ENCODE data around the gene RERE.
"Not testable (repeated sequence)": the region's sequence is repeated elsewhere in the genome, so short reads cannot be mapped to it uniquely, and the experiment has no call there.

Gene RERE

DNA sequence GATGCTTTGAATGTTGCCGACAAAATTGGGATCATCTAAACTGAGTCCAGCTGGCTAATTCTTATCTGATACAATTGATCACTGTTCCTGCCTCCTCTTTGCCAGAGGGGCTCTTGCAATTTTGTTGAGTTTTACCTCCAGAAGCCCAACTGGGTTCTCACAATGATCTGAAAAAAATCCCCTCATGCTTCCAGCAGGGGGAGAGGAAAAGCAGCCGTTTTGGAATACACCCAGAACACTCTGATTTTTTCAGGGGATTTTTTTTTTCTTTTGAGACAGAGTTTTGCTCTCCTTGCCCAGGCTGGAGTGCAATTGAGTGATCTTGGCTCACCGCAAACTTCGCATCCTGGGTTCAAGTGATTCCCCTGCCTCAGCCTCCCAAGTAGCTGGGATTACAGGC, 13.9 kb upstream of the RERE start:
- H3K9me2 ChIP-seq (replicated peaks; ENCODE audit: control insufficient read depth, low read length) = no peaks in the 10 kb centered on the region
- no peaks in the 10 kb centered on the region for H3F3A ChIP-seq (ENCODE audit: control insufficient read depth, insufficient read depth)
- H3K79me2 ChIP-seq (ENCODE audit: control insufficient read depth, low read length) = no peaks in the 10 kb centered on the region
- H3K4me2 ChIP-seq (ENCODE audit: low read length) = no peak overlapping the region
- no peak overlapping the region for H3K27ac ChIP-seq (ENCODE audit: low read depth, low read length)
- no peak overlapping the region for H3K4me3 ChIP-seq (ENCODE audit: low read length)
- no peak for TF ChIP-seq EZH2phosphoT487 (IDR thresholded peaks at IDR 0.05; ENCODE audit: borderline replicate concordance, low read length)
- TF ChIP-seq, protein P1, sequence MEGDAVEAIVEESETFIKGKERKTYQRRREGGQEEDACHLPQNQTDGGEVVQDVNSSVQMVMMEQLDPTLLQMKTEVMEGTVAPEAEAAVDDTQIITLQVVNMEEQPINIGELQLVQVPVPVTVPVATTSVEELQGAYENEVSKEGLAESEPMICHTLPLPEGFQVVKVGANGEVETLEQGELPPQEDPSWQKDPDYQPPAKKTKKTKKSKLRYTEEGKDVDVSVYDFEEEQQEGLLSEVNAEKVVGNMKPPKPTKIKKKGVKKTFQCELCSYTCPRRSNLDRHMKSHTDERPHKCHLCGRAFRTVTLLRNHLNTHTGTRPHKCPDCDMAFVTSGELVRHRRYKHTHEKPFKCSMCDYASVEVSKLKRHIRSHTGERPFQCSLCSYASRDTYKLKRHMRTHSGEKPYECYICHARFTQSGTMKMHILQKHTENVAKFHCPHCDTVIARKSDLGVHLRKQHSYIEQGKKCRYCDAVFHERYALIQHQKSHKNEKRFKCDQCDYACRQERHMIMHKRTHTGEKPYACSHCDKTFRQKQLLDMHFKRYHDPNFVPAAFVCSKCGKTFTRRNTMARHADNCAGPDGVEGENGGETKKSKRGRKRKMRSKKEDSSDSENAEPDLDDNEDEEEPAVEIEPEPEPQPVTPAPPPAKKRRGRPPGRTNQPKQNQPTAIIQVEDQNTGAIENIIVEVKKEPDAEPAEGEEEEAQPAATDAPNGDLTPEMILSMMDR (IDR thresholded peaks at IDR 0.05; ENCODE audit: low read depth, low read length, poor library complexity, severe bottlenecking) = no peak
- no peaks in the 10 kb centered on the region for H3K27me3 ChIP-seq (ENCODE audit: control insufficient read depth, low read length)
- H3K9me3 ChIP-seq (ENCODE audit: control insufficient read depth, insufficient read depth, low read length) = no peaks in the 10 kb centered on the region
- peaks cover 7% of the 10 kb centered on the region for H3K4me1 ChIP-seq (ENCODE audit: control insufficient read depth, low read length)
- no peaks in the 10 kb centered on the region for H3K36me3 ChIP-seq (ENCODE audit: control insufficient read depth, low read length)
- no peaks in the 10 kb centered on the region for H4K20me1 ChIP-seq (ENCODE audit: control insufficient read depth, insufficient read depth, low read depth, low read length)

DNA sequence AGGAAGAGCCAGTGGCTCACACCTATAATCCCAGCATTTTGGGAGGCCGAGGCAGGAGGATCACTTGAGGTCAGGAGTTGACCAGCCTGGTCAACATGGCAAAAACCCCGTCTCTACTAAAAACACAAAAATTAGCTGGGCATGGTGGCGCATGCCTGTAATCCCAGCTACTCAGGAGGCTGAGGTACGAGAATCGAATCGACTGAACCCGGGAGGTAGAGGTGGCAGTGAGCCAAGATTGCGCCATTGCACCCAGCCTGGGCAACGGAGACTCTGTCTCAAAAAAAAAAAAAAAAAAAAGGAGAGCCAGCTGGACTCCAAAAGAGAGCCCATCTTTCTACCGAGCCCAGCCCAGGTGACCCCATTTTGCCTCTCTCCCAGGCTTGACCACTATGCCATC, 13.3 kb upstream of the RERE start:
- not testable (repeated sequence) for H4K20me1 ChIP-seq (ENCODE audit: control insufficient read depth, insufficient read depth, low read depth, low read length); H3K4me3 ChIP-seq (ENCODE audit: low read length); H3K4me2 ChIP-seq (ENCODE audit: low read length); H3K79me2 ChIP-seq (ENCODE audit: control insufficient read depth, low read length); H3K9me3 ChIP-seq (ENCODE audit: control insufficient read depth, insufficient read depth, low read length); H3F3A ChIP-seq (ENCODE audit: control insufficient read depth, insufficient read depth); H3K27me3 ChIP-seq (ENCODE audit: control insufficient read depth, low read length); H3K36me3 ChIP-seq (ENCODE audit: control insufficient read depth, low read length); H3K9me2 ChIP-seq (replicated peaks; ENCODE audit: control insufficient read depth, low read length); H3K27ac ChIP-seq (ENCODE audit: low read depth, low read length); H3K4me1 ChIP-seq (ENCODE audit: control insufficient read depth, low read length)

DNA sequence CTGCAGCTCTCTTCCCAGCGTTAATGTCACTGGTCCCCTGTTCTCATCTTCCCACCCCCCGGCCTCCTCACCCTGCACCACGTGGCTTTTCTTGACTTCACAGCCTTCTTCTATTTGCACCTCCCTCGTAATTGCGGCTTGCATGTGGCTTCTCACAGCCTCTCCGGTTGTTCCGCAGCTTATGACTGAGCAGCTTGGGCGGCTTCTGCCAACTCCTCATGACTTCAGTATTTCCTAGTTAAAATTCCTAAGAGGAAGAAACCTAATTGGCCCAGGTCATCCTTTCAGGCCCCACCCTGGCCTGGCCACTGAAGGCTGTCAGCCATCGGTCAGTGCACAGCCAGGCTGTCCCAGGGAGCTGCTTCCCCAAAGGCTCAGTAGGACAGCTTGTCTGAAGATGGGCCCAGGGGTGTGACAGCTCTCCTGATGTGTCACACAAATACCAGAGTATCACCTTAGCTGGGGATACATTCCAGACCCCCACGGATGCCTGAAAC, 8.6 kb upstream of the RERE start:
- Histone ChIP-seq H3F3A (ENCODE audit: control insufficient read depth, insufficient read depth) (no peaks in the 10 kb centered on the region), H3K4me1 (ENCODE audit: control insufficient read depth, low read length) (peaks cover 17% of the 10 kb centered on the region), H3K9me3 (ENCODE audit: control insufficient read depth, insufficient read depth, low read length) (no peaks in the 10 kb centered on the region), H3K9me2 (replicated peaks; ENCODE audit: control insufficient read depth, low read length) (no peaks in the 10 kb centered on the region), H3K27ac (ENCODE audit: low read depth, low read length) (no peak overlapping the region), H3K27me3 (ENCODE audit: control insufficient read depth, low read length) (no peaks in the 10 kb centered on the region), H4K20me1 (ENCODE audit: control insufficient read depth, insufficient read depth, low read depth, low read length) (no peaks in the 10 kb centered on the region), H3K79me2 (ENCODE audit: control insufficient read depth, low read length) (no peaks in the 10 kb centered on the region), H3K36me3 (ENCODE audit: control insufficient read depth, low read length) (no peaks in the 10 kb centered on the region), H3K4me3 (ENCODE audit: low read length) (no peak overlapping the region), H3K4me2 (ENCODE audit: low read length) (no peak overlapping the region)
- TF ChIP-seq, protein P1 (IDR thresholded peaks at IDR 0.05; ENCODE audit: low read depth, low read length, poor library complexity, severe bottlenecking) = no peak
- no peak for TF ChIP-seq EZH2phosphoT487 (IDR thresholded peaks at IDR 0.05; ENCODE audit: borderline replicate concordance, low read length)

DNA sequence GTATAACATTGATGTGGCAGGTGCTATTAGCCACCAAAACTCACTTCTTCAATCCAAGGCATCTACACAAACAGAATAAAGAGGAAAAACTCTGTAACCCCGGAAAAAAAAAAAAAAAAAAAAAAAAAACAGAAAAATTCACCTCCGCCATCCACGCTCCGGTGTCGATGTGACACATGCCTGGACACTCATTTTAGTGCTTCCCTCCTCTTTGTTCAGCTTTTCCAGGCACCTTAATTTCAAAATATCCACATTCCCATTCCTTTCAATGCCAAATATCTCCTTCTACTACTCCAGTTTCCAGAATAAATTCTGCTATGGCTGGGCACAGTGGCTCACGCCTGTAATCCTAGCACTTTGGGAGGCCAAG, 5.8 kb upstream of the RERE start:
- no peaks in the 10 kb centered on the region for H4K20me1 ChIP-seq (ENCODE audit: control insufficient read depth, insufficient read depth, low read depth, low read length)
- H3K4me2 ChIP-seq (ENCODE audit: low read length) = no peak overlapping the region
- H3K27ac ChIP-seq (ENCODE audit: low read depth, low read length) = no peak overlapping the region

More for the DNA sequence above, 5.8 kb upstream of the RERE start:
- TF ChIP-seq EZH2phosphoT487 (IDR thresholded peaks at IDR 0.05; ENCODE audit: borderline replicate concordance, low read length) = no peak
- TF ChIP-seq, protein P1 (IDR thresholded peaks at IDR 0.05; ENCODE audit: low read depth, low read length, poor library complexity, severe bottlenecking) = no peak
- Histone ChIP-seq H3K27me3 (ENCODE audit: control insufficient read depth, low read length) (no peaks in the 10 kb centered on the region), H3K36me3 (ENCODE audit: control insufficient read depth, low read length) (no peaks in the 10 kb centered on the region), H3F3A (ENCODE audit: control insufficient read depth, insufficient read depth) (peaks cover 2% of the 10 kb centered on the region), H3K4me3 (ENCODE audit: low read length) (no peak overlapping the region), H3K9me2 (replicated peaks; ENCODE audit: control insufficient read depth, low read length) (no peaks in the 10 kb centered on the region), H3K4me1 (ENCODE audit: control insufficient read depth, low read length) (peaks cover 14% of the 10 kb centered on the region), H3K79me2 (ENCODE audit: control insufficient read depth, low read length) (no peaks in the 10 kb centered on the region), H3K9me3 (ENCODE audit: control insufficient read depth, insufficient read depth, low read length) (no peaks in the 10 kb centered on the region)
